AG10803 (cell line): ENCODE measurements around the gene PRKAB1.

Experiments used
- DNase-seq: peaks from one replicate; pipeline ENCODE4 v3.0.0; 2010; ENCODE audit warnings: low read depth
- H3K4me3 ChIP-seq: 2 replicates; pipeline ENCODE4 v1.5.1; 2011; ENCODE audit warnings: mild to moderate bottlenecking, low read length, control low read depth
- TF ChIP-seq, protein P1 (sequence below): conservative IDR thresholded peaks from 2 replicates; pipeline ENCODE4 v1.5.1; 2011; ENCODE audit warnings: mild to moderate bottlenecking, low read length, control low read depth, inconsistent platforms

PRKAB1 gene

DNA sequence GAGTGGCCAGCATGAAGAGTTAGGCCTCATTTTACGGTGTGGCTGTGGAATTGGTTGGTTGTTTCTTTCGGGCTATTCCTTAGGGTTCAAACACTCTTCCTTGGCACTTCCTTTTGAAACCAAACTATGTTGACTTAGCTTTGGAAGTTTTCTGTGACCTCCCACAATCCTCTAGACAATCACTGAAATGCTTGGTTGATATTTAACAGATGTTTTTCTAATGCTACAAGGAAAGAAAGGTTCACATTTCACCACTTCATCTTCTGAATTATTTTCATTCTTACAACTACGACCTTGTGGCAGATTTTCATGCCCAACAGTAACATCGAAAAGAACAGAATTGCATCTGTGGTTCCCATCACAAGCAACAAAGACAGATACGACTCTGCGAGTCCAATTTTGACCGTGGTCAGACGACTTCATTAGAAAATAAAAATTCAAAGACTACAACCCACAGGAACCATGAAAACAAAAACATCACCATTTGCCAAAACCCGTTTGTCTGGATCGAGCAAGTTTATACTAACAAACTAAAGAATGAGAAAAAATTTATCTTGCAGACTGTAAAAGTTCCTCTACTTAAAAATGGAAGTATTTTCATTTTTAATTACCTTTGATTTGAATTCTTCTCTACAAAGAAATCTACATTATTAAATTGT lies 16.9 kb downstream of the PRKAB1 start:
- peak; percentile 59 for DNase-seq
- TF ChIP-seq, protein P1, sequence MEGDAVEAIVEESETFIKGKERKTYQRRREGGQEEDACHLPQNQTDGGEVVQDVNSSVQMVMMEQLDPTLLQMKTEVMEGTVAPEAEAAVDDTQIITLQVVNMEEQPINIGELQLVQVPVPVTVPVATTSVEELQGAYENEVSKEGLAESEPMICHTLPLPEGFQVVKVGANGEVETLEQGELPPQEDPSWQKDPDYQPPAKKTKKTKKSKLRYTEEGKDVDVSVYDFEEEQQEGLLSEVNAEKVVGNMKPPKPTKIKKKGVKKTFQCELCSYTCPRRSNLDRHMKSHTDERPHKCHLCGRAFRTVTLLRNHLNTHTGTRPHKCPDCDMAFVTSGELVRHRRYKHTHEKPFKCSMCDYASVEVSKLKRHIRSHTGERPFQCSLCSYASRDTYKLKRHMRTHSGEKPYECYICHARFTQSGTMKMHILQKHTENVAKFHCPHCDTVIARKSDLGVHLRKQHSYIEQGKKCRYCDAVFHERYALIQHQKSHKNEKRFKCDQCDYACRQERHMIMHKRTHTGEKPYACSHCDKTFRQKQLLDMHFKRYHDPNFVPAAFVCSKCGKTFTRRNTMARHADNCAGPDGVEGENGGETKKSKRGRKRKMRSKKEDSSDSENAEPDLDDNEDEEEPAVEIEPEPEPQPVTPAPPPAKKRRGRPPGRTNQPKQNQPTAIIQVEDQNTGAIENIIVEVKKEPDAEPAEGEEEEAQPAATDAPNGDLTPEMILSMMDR, result no peak
- no peak overlapping the region for H3K4me3 ChIP-seq

DNA sequence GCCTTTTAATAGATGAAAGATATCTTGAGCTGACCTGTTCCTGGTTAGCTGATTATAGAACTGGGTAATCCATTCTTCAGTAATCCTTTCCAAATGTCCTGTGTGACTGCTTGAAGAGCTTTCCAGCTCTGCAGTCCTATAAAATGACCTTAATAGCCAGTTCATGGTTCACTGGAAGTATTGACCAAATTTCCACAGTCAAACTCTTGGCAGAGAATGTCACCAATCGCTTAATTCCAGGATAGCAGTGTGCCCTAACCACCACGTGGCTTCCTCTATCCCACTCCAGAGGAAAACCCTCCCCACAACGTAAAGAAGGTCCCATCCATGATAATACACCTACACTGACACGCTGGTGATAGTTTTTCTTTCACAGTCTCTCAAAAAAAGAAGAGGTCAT lies 17.4 kb downstream of the PRKAB1 start:
- TF ChIP-seq, protein P1, result no peak
- no peak for DNase-seq
- no peak overlapping the region for H3K4me3 ChIP-seq

DNA sequence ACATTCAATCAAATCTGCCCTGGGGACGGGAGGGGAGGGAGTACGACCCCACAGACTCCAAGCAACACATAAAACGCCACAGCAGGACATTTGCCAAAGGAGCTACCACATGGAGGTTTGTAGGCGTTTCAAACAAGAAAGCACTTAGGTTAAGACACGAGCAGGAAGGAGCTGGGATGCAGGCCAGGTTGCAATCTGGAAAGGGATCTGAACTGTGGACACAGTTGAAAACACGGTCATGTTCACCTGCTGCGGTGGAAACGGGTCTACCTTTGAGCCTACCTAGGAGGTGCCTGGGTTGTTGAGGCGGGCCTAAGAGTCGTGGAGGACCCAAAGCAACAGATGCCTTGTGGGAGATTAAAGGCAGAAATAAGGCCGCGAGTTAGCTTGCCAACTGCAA lies 18.4 kb downstream of the PRKAB1 start:
- TF ChIP-seq, protein P1, result no peak
- no peak for DNase-seq
- no peak overlapping the region for H3K4me3 ChIP-seq

DNA sequence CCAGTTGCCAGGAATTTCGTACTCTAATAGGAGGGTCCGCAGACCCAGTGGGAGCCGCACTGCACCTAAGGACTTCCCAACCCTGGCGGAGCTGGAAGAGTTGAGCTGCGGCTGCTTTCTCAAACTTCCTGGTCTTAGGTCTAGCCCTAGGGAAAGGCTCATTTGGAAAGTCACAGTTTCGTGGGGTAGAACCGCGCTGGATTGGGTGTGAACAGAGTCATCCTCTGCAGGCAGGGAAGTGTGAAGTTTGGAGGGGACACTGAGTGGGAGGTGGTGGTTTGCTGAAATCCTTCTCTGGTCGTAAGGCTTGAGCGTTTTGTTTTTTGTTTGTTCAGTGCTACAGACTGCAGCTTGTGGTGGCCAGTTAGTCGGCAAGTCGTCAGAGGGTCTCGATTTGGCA lies 18.8 kb downstream of the PRKAB1 start:
- TF ChIP-seq, protein P1, result no peak
- DNase-seq, result no peak
- no peak overlapping the region for H3K4me3 ChIP-seq

DNA sequence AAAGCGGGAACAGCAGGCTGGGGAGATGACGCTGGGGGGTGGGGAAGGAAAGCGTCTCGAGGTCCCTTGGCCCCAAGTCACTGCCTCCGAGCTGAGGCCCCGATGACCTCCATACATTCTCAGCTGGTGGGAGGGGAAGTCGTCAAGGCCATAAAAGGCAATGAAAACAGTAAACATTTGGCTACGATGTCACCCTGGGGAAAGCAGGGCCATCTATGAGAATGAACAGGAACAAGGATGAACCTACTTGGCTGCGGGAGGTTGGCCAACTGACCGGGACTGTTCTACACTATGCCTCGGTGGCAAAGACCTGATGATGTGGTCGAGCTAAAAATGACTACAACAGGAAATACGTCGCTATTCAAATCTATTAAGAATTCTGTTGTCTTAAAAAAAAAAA lies 19.5 kb downstream of the PRKAB1 start:
- TF ChIP-seq, protein P1, result no peak
- H3K4me3 ChIP-seq, result no peak overlapping the region
- DNase-seq, result no peak

DNA sequence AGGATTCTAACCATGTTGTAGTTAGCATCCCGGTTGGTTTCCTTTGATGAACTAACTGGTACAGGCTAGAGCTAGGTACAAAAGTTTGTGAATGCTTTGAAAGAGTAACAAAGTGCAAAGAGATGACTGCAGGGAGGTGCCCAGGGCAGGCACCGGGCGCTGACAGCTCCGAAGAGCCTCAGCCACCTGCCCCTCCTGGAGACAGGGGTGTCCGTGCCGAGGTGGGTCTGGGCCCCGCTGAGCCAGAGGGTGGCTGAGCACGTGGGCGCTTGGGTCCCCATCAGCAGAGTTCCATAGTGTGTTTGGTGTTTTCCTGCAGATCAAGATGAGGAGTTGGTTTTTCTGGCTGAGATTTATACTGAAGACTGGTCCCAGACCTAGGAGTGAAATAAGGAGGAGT lies 19.9 kb downstream of the PRKAB1 start:
- TF ChIP-seq, protein P1, result no peak
- H3K4me3 ChIP-seq, result no peak overlapping the region
- no peak for DNase-seq

DNA sequence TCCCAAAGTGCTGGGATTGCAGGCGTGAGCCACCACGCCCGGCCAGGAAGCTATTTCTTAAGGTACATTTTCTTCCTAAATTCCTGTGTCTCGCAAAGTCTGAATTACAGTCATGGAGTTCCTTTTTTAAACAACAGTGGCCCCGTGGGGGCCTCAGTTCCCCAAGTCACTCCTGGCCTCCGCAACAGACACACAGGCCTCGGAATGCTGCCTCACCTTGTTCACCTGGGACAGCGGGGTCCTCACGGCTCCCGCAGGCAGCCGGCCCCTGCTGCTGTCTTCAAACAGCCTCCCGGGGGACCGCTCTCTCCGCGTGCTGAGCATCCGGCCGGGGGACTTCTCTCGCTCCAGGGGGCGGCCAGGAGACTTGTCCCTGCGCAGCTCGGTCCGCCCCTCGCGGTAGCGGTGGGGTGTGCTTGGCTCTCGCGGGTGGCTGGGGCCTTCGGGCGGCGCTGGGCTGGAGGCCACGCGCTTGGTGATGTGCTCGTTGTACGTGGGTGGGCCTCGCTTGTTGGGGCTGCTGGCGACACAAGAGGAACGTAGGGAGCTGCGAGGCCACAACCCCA lies 22.1 kb downstream of the PRKAB1 start:
- TF ChIP-seq, protein P1, result no peak
- H3K4me3 ChIP-seq, result no peak overlapping the region
- DNase-seq, result no peak
